ENCODE results near the gene EPHA3. TPM values are rescaled to one million over a fixed set of nuclear protein-coding genes. Genes with fewer than 3 reads are reported as not detected.

Gene EPHA3
- total and polyA plus RNA-seq, 2 donors (not counting 3 experiments of a cell fraction or from before 2014, with no cell fraction given), result not detected

DNA sequence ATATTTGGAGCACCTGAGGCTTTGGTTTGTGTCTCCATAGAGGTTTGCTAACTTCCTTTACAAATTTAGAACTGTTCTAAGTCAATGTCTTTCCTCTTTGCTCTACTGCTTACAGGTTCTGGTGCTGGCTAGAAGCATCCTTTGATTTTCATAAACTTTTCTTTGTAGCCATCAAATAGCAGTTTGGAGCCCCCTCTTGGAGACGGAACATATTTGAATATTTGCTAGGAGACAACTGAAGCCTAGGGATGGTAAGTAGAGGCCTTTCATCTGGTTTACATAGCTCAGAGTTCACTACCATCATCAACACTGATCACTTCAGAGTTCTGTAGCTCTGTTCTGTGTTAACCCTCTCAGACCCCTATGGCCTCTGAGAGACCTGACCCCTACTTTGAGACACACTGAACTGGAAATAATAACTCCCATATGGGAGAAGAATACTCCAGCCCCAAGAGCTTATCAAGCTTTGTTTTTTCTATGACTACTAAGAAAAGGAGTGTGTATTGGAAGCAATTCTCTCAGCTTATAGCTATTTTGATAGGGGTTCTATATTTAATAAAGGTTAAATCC lies 420.4 kb downstream of the EPHA3 start:
- Histone ChIP-seq H3K9ac (replicated peaks; ENCODE audit: extremely low read depth, insufficient read depth, low read length) (no peak overlapping the region), H3K4me3 (replicated peaks in 1 of 3; ENCODE audit: insufficient read depth in 1 of 3, low read depth in 1 of 3, low read length in 3 of 3) (no peak overlapping the region), H3K9me1 (replicated peaks; ENCODE audit: control insufficient read depth, extremely low read depth, insufficient read depth, low read length) (no peaks in the 10 kb centered on the region), H3K27ac (ENCODE audit: insufficient read depth, low read depth, low read length) (no peak overlapping the region), H3K27me3 (ENCODE audit: control insufficient read depth in 2 of 2, insufficient read depth in 2 of 2, low read length in 2 of 2) (no peaks in the 10 kb centered on the region), H3K4me2 (ENCODE audit: insufficient read depth, low read length) (no peak overlapping the region), H3K9me3 (replicated peaks; ENCODE audit: control insufficient read depth, insufficient read depth, low read length) (no peaks in the 10 kb centered on the region), H4K20me1 (replicated peaks; ENCODE audit: control insufficient read depth, extremely low read depth, insufficient read depth, low read length) (no peaks in the 10 kb centered on the region), H3K4me1 (ENCODE audit: control insufficient read depth, extremely low read depth, insufficient read depth, low read length) (no peaks in the 10 kb centered on the region), H2AFZ (ENCODE audit: low read depth, low read length) (no peak overlapping the region), H3K79me2 (ENCODE audit: control insufficient read depth, insufficient read depth, low read length) (no peaks in the 10 kb centered on the region), H3K36me3 (ENCODE audit: control insufficient read depth in 2 of 2, extremely low read depth in 1 of 2, insufficient read depth in 2 of 2, low read length in 2 of 2) (no peaks in the 10 kb centered on the region)
- dilution Hi-C loops (cut with MboI; ENCODE audit: extremely low pct_ligation_motif_present, low sequenced_read_pairs), result no loop called here
- CTCF ChIA-PET, result no interaction called here
- FAIRE-seq (no peak), DNase-seq (ENCODE audit: low read depth, low spot score) (no peak)
- intact Hi-C loops (cut with micrococcal nuclease), result no loop called here
- no TSS peak for BruUV-seq (replicated peaks)
- TF ChIP-seq POLR2AphosphoS5 (IDR thresholded peaks at IDR 0.05; ENCODE audit: insufficient read depth, low read depth, low read length), result no peak
- TF ChIP-seq FOS (IDR thresholded peaks at IDR 0.05; ENCODE audit: borderline replicate concordance, insufficient read depth, low read length), result no peak
- TF ChIP-seq EZH2 (IDR thresholded peaks at IDR 0.05; ENCODE audit: borderline replicate concordance, low read depth, low read length, severe bottlenecking), result no peak
- no peak for TF ChIP-seq MYC (IDR thresholded peaks at IDR 0.05; ENCODE audit: low read depth, low read length)
- no peak for TF ChIP-seq CTCF (IDR thresholded peaks at IDR 0.05; ENCODE audit: extremely low read depth in 1 of 2, insufficient read depth in 1 of 2, low read depth in 1 of 2, low read length in 2 of 2)
- TF ChIP-seq, protein P1, sequence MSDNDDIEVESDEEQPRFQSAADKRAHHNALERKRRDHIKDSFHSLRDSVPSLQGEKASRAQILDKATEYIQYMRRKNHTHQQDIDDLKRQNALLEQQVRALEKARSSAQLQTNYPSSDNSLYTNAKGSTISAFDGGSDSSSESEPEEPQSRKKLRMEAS (IDR thresholded peaks at IDR 0.05; ENCODE audit: insufficient read depth, insufficient read length), result no peak
- no peak for TF ChIP-seq POLR2A (IDR thresholded peaks at IDR 0.05; ENCODE audit: low read depth, low read length)
- no peak for TF ChIP-seq GATA2 (IDR thresholded peaks at IDR 0.05; ENCODE audit: insufficient read depth, insufficient read length, low read depth, low read length)
- no peak for TF ChIP-seq JUN (IDR thresholded peaks at IDR 0.05; ENCODE audit: borderline replicate concordance, insufficient read depth, insufficient read length, low read depth)
- POLR2A ChIA-PET, result no interaction called here
